Ovary (tissue), 1 donor: ENCODE results near the gene LSAMP.

Source experiments
- EP300 ChIP-seq: sonication (generic); formaldehyde crosslinking; IDR thresholded peaks from one replicate; pipeline ENCODE4 v1.6.1; 2017; ENCODE audit warnings: antibody characterized with exemption
- POLR2A ChIP-seq: fragments of 450-650 bp; IDR thresholded peaks from one replicate; pipeline ENCODE4 v1.6.1; 2017; ENCODE audit warnings: antibody characterized with exemption, mild to moderate bottlenecking, moderate library complexity

GRCh38 chr3:115885621-115886020, 559.7 kb downstream of the LSAMP start:
- no peak for TF ChIP-seq EP300
- no peak for TF ChIP-seq POLR2A
